ENCODE data around the gene CDKN2C. TPM values are rescaled to one million over a fixed set of nuclear protein-coding genes. Genes with fewer than 3 reads are reported as not detected.

CDKN2C gene
- total RNA-seq, 1 donor from 2014 or later = 2.9 TPM

GRCh38 chr1:50976111-50976889 lies 6.3 kb downstream of the CDKN2C start:
- H3K27ac Mint-ChIP-seq (ENCODE audit: unreplicated experiment) = no peak overlapping the region
- no peak for TF ChIP-seq CTCF (conservative IDR thresholded peaks at IDR 0.05)
- peaks cover 93% of the 10 kb centered on the region for H3K27me3 Mint-ChIP-seq (ENCODE audit: low read depth)
- no peaks in the 10 kb centered on the region for H3K9me3 Mint-ChIP-seq
- DNase-seq (ENCODE audit: low read depth, low spot score) = no peak
- H3K36me3 Mint-ChIP-seq (ENCODE audit: low read depth) = no peaks in the 10 kb centered on the region
- peak overlapping the region; percentile 36 for H3K4me3 Mint-ChIP-seq
- H3K4me1 Mint-ChIP-seq = peaks cover 5% of the 10 kb centered on the region

GRCh38 chr1:50976890-50977574 lies 7.0 kb downstream of the CDKN2C start:
- no peaks in the 10 kb centered on the region for H3K9me3 Mint-ChIP-seq
- H3K4me3 Mint-ChIP-seq = peak overlapping the region; percentile 17
- H3K4me1 Mint-ChIP-seq = peaks cover 5% of the 10 kb centered on the region
- peaks cover 94% of the 10 kb centered on the region for H3K27me3 Mint-ChIP-seq (ENCODE audit: low read depth)
- no peaks in the 10 kb centered on the region for H3K36me3 Mint-ChIP-seq (ENCODE audit: low read depth)
- no peak overlapping the region for H3K27ac Mint-ChIP-seq (ENCODE audit: unreplicated experiment)
- peak; percentile 14 for DNase-seq (ENCODE audit: low read depth, low spot score)
- TF ChIP-seq CTCF (conservative IDR thresholded peaks at IDR 0.05) = no peak

- no peak overlapping the region for H3K27ac Mint-ChIP-seq (ENCODE audit: unreplicated experiment)
- DNase-seq (ENCODE audit: low read depth, low spot score) = peak; percentile 32
- H3K4me3 Mint-ChIP-seq = peak overlapping the region; percentile 66
- H3K27me3 Mint-ChIP-seq (ENCODE audit: low read depth) = peaks cover 96% of the 10 kb centered on the region
- peaks cover 5% of the 10 kb centered on the region for H3K4me1 Mint-ChIP-seq
- TF ChIP-seq CTCF (conservative IDR thresholded peaks at IDR 0.05) = no peak
- H3K9me3 Mint-ChIP-seq = no peaks in the 10 kb centered on the region
- H3K36me3 Mint-ChIP-seq (ENCODE audit: low read depth) = no peaks in the 10 kb centered on the region
Measured at GRCh38 chr1:50977575-50978143, 7.6 kb downstream of the CDKN2C start.

- no peak for TF ChIP-seq CTCF (conservative IDR thresholded peaks at IDR 0.05)
- peak; percentile 25 for DNase-seq (ENCODE audit: low read depth, low spot score)
- H3K36me3 Mint-ChIP-seq (ENCODE audit: low read depth) = no peaks in the 10 kb centered on the region
- no peaks in the 10 kb centered on the region for H3K9me3 Mint-ChIP-seq
- H3K27me3 Mint-ChIP-seq (ENCODE audit: low read depth) = peaks cover 96% of the 10 kb centered on the region
- H3K27ac Mint-ChIP-seq (ENCODE audit: unreplicated experiment) = no peak overlapping the region
- H3K4me3 Mint-ChIP-seq = peak overlapping the region; percentile 72
- peaks cover 5% of the 10 kb centered on the region for H3K4me1 Mint-ChIP-seq
Measured at GRCh38 chr1:50978144-50978851, 8.3 kb downstream of the CDKN2C start.

Measured in neural crest cell (in vitro differentiated cells).